Large intestine (tissue), 12 donors: ENCODE data around the gene SOCS2. TPM values are rescaled to one million over a fixed set of nuclear protein-coding genes. Genes with fewer than 3 reads are reported as not detected.
A peak's percentile ranks its signal among the peaks of the same experiment; 100 is the strongest.

Experiments
- DNase-seq, 2 donors: peaks; one replicate each; pipeline versions ENCODE4 v3.0.0 to v3.0.0-alpha.2; 2013
- H3K27ac ChIP-seq: one replicate; pipeline ENCODE4 v1.5.1; 2013; ENCODE audit warnings: low read length
- H3K27me3 ChIP-seq: 2 replicates; pipeline ENCODE4 v1.6.1; 2013; ENCODE audit warnings: low read length; ENCODE audit not compliant: control insufficient read depth, insufficient read depth
- H3K36me3 ChIP-seq: 2 replicates; pipeline ENCODE4 v1.6.1; 2013; ENCODE audit warnings: low read length; ENCODE audit not compliant: control insufficient read depth, insufficient read depth
- H3K4me1 ChIP-seq: one replicate; pipeline ENCODE4 v1.6.1; 2013; ENCODE audit warnings: low read length; ENCODE audit not compliant: control insufficient read depth, insufficient read depth
- H3K4me3 ChIP-seq: one replicate; pipeline ENCODE4 v1.5.1; 2013; ENCODE audit warnings: low read length
- H3K9me3 ChIP-seq: one replicate; pipeline ENCODE4 v1.6.1; 2013; ENCODE audit warnings: mild to moderate bottlenecking, low read depth, low read length, moderate library complexity; ENCODE audit not compliant: control insufficient read depth
- WGBS: methylation state at CpG from one replicate; pipeline ENCODE4 v1.1.5; 2013; ENCODE audit warnings: low lambda C conversion rate; ENCODE audit not compliant: insufficient coverage; 5-methylcytosine and 5-hydroxymethylcytosine counted together
- long read RNA-seq, 11 donors: transcript quantifications; one replicate each; lab custom pipeline, GENCODE V29; 2026
- polyA plus RNA-seq: library from polyadenylated mRNA; unstranded; fragments of 120-200 nt; gene quantifications from one replicate; pipeline ENCODE4 v1.2.1, GENCODE V29; 2013

The SOCS2 gene
- polyA plus RNA-seq: 32.2 TPM
- long read RNA-seq, donor 1, transcript SOCS2-202 (3 exons, 1,065 nt): major isoform, 5 of 11 reads
- long read RNA-seq, donor 1, partial matches to known transcripts: 0 of 11 reads
- long read RNA-seq, donor 1, other reads (novel, unspliced or antisense): 0 of 11 reads
- long read RNA-seq, donor 2, transcript SOCS2-206 (3 exons, 2,391 nt): minor isoform, 5 of 20 reads
- long read RNA-seq, donor 2, transcript SOCS2-210 (2 exons, 1,716 nt): minor isoform, 5 of 20 reads
- long read RNA-seq, donor 2, transcript SOCS2-202 (3 exons, 1,065 nt): major isoform, 6 of 20 reads
- long read RNA-seq, donor 2, partial matches to known transcripts: 0 of 20 reads
- long read RNA-seq, donor 2, other reads (novel, unspliced or antisense): 0 of 20 reads
- long read RNA-seq, donor 3: 0 reads
- long read RNA-seq, donor 4: 0 reads
- long read RNA-seq, donor 5, transcript SOCS2-206 (3 exons, 2,391 nt): major isoform, 5 of 10 reads
- long read RNA-seq, donor 5, partial matches to known transcripts: 0 of 10 reads
- long read RNA-seq, donor 5, other reads (novel, unspliced or antisense): 0 of 10 reads
- long read RNA-seq, donor 6, transcript SOCS2-202 (3 exons, 1,065 nt): major isoform, 5 of 24 reads
- long read RNA-seq, donor 6, partial matches to known transcripts: 12 of 24 reads
- long read RNA-seq, donor 6, other reads (novel, unspliced or antisense): 0 of 24 reads
- long read RNA-seq, donor 7, partial matches to known transcripts: 0 of 9 reads
- long read RNA-seq, donor 7, other reads (novel, unspliced or antisense): 0 of 9 reads
- long read RNA-seq, donor 8, transcript SOCS2-202 (3 exons, 1,065 nt): major isoform, 11 of 29 reads
- long read RNA-seq, donor 8, transcript SOCS2-210 (2 exons, 1,716 nt): minor isoform, 9 of 29 reads
- long read RNA-seq, donor 8, partial matches to known transcripts: 0 of 29 reads
- long read RNA-seq, donor 8, other reads (novel, unspliced or antisense): 0 of 29 reads
- long read RNA-seq, donor 9, transcript SOCS2-206 (3 exons, 2,391 nt): major isoform, 7 of 14 reads
- long read RNA-seq, donor 9, partial matches to known transcripts: 0 of 14 reads
- long read RNA-seq, donor 9, other reads (novel, unspliced or antisense): 0 of 14 reads
- long read RNA-seq, donor 10, transcript SOCS2-210 (2 exons, 1,716 nt): major isoform, 8 of 17 reads
- long read RNA-seq, donor 10, transcript SOCS2-202 (3 exons, 1,065 nt): minor isoform, 6 of 17 reads
- long read RNA-seq, donor 10, partial matches to known transcripts: 0 of 17 reads
- long read RNA-seq, donor 10, other reads (novel, unspliced or antisense): 0 of 17 reads
- long read RNA-seq, donor 11, partial matches to known transcripts: 0 of 8 reads
- long read RNA-seq, donor 11, other reads (novel, unspliced or antisense): 0 of 8 reads

- peak; percentile 46 to 82 for DNase-seq
- Histone ChIP-seq H3K27ac (peak within 1 kb of the TSS; percentile 99), H3K4me3 (peak within 1 kb of the TSS; percentile 95), H3K27me3 (no peaks in the 10 kb centered on the region), H3K36me3 (peaks cover 16% of the 10 kb centered on the region), H3K9me3 (no peaks in the 10 kb centered on the region), H3K4me1 (peaks cover 7% of the 10 kb centered on the region)
- WGBS: 0% methylated on average over 2 of the region's 59 CpGs
Observed at GRCh38 chr12:93571925-93572711, at the start of gene SOCS2. SOCS2 (plus strand) TSS chr12:93572675; CDS start chr12:93572898, 223 bp downstream.

- H3K27me3 ChIP-seq: no peaks in the 10 kb centered on the region
- WGBS: no CpG with 5 or more reads among the region's 10 CpGs
- no peaks in the 10 kb centered on the region for H3K4me1 ChIP-seq
- no peaks in the 10 kb centered on the region for H3K9me3 ChIP-seq
- no peak overlapping the region for H3K4me3 ChIP-seq
- no peak for DNase-seq
- H3K27ac ChIP-seq: no peak overlapping the region
- no peaks in the 10 kb centered on the region for H3K36me3 ChIP-seq
Observed at GRCh38 chr12:93524386-93525133, 47.9 kb upstream of the SOCS2 start.

DNA sequence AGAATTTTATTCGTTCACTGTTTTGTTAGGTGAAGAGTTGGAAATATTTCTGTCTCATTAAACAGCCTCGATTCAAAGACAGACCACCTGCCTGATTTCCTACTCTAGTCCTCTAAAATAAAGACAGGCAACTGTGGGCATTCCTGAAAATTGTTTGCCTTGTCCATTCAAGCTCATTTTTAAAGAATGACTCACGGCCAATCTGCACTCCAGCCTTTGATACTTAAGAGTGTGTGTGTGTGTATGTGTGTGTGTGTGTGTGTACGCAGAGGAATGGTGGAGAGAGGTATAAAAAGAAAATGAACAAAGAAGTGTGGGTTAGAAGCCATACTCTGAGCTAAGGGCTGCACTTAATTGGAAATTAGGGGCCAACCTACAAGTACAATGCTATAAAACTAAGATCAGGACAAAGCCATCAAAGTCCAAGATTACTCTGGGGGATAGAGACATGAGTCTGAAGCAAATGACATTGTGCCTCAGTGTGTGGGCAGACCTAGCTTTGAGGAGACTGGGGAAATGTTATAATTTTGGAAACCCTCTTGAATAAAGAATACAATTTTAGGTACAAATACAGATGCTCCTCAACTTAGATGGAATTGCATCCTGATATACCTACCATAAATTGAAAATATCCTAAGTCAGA, 45.6 kb upstream of the SOCS2 start:
- H3K4me3 ChIP-seq: no peak overlapping the region
- 20% methylated on average over 1 of the region's 4 CpGs for WGBS
- H3K27ac ChIP-seq: no peak overlapping the region

GRCh38 chr12:93530358-93530757, 42.1 kb upstream of the SOCS2 start:
- H3K27ac ChIP-seq: no peak overlapping the region
- no peak for DNase-seq
- WGBS: 100% methylated on average over 2 of the region's 5 CpGs
- no peak overlapping the region for H3K4me3 ChIP-seq
- no peaks in the 10 kb centered on the region for H3K36me3 ChIP-seq
- H3K27me3 ChIP-seq: no peaks in the 10 kb centered on the region
- H3K9me3 ChIP-seq: no peaks in the 10 kb centered on the region
- H3K4me1 ChIP-seq: no peaks in the 10 kb centered on the region

More for the DNA sequence above, 45.6 kb upstream of the SOCS2 start:
- DNase-seq: peak; percentile 50 to 59
- H3K27me3 ChIP-seq: no peaks in the 10 kb centered on the region
- no peaks in the 10 kb centered on the region for H3K36me3 ChIP-seq
- no peaks in the 10 kb centered on the region for H3K9me3 ChIP-seq
- H3K4me1 ChIP-seq: no peaks in the 10 kb centered on the region

GRCh38 chr12:93533310-93533709, 39.2 kb upstream of the SOCS2 start:
- Histone ChIP-seq H3K36me3 (no peaks in the 10 kb centered on the region), H3K27ac (no peak overlapping the region), H3K4me1 (no peaks in the 10 kb centered on the region), H3K27me3 (no peaks in the 10 kb centered on the region), H3K4me3 (no peak overlapping the region), H3K9me3 (no peaks in the 10 kb centered on the region)
- no peak for DNase-seq
- no CpG with 5 or more reads among the region's 5 CpGs for WGBS

DNA sequence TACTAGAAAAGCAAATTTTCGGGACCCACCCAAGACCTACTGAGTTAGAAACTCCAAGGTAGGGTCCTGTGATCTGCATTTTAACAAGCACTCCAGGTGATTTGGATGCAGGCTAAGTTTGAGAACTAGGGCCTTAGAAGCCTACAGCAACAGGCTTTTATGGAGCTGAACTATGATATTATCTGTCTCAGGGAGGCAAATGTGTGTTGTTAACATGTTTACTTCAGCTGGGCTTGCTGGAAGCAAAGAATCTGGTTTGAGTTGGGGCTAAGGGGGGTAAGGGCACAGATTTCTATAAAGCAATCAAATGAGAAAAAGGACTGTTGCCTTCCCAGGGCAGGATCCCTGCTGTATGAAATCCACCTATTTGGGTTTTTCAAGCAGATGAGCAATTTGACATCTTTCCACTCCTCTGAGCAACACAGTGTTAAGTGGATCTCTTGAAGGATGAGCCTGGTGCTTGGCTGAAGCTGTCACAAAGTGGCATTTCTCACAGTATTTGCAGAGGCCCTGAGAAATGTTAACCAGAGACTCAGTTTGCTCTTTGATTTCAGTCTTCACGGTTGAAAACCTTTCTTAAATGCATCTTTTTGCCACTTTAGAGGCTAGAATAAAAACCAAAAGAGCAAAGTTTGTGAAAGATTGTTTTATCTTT, 36.2 kb upstream of the SOCS2 start:
- DNase-seq: no peak
- no peak overlapping the region for H3K4me3 ChIP-seq
- H3K9me3 ChIP-seq: no peaks in the 10 kb centered on the region
- no peaks in the 10 kb centered on the region for H3K36me3 ChIP-seq
- whole genome bisulfite sequencing: 57% methylated on average over 1 of the region's 2 CpGs
- no peaks in the 10 kb centered on the region for H3K27me3 ChIP-seq
- no peak overlapping the region for H3K27ac ChIP-seq
- H3K4me1 ChIP-seq: no peaks in the 10 kb centered on the region

- no peaks in the 10 kb centered on the region for H3K27me3 ChIP-seq
- no peak for DNase-seq
- H3K9me3 ChIP-seq: no peaks in the 10 kb centered on the region
- WGBS: 67% methylated on average over 2 of the region's 5 CpGs
- H3K36me3 ChIP-seq: no peaks in the 10 kb centered on the region
- H3K4me3 ChIP-seq: no peak overlapping the region
- no peak overlapping the region for H3K27ac ChIP-seq
- no peaks in the 10 kb centered on the region for H3K4me1 ChIP-seq
Observed at GRCh38 chr12:93536766-93537488, 35.5 kb upstream of the SOCS2 start.

DNA sequence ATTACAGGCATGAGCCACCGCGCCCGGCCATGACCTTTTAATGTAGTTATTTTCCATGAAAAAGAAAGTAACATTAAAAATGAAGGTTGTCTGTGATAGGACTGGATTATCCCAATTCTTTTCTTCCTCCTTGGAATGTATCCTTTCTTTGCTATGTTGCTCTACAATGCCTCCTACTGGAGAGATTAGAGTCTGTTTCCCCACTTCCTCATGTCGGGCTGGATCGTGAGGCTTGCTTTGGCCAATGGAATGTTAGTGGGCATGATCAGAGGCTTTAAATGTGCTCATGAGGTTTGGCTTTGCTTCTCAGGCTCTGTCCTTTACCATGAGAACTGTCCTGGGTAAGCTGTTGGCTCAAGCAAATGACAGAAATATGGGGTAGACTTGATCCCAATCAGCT, 34.7 kb upstream of the SOCS2 start:
- Histone ChIP-seq H3K27ac (no peak overlapping the region), H3K27me3 (no peaks in the 10 kb centered on the region), H3K4me1 (no peaks in the 10 kb centered on the region), H3K4me3 (no peak overlapping the region), H3K36me3 (no peaks in the 10 kb centered on the region), H3K9me3 (no peaks in the 10 kb centered on the region)
- 100% methylated on average over 1 of the region's 5 CpGs for WGBS
- no peak for DNase-seq
